ENCODE data around the gene SAMD11.

Gene SAMD11

GRCh38 chr1:917466-918091 lies 6.1 kb upstream of the SAMD11 start:
- DNase-seq (ENCODE audit: low read depth in 2 of 2), result no peak

GRCh38 chr1:918353-918752 lies 5.4 kb upstream of the SAMD11 start:
- DNase-seq (ENCODE audit: low read depth in 2 of 2), result no peak

GRCh38 chr1:918843-919242 lies 4.9 kb upstream of the SAMD11 start:
- no peak for DNase-seq (ENCODE audit: low read depth in 2 of 2)

GRCh38 chr1:919271-919872 lies 4.4 kb upstream of the SAMD11 start:
- DNase-seq (ENCODE audit: low read depth in 2 of 2), result no peak

GRCh38 chr1:920010-920409 lies 3.7 kb upstream of the SAMD11 start:
- DNase-seq (ENCODE audit: low read depth in 2 of 2), result no peak

- no peak for DNase-seq (ENCODE audit: low read depth in 2 of 2)
Measured at GRCh38 chr1:920521-920920, 3.2 kb upstream of the SAMD11 start.

- DNase-seq (ENCODE audit: low read depth in 2 of 2), result no peak
Measured at GRCh38 chr1:921011-921837, 2.5 kb upstream of the SAMD11 start.

- no peak for DNase-seq (ENCODE audit: low read depth in 2 of 2)
Measured at GRCh38 chr1:923991-924655, 400 bp downstream of the SAMD11 start.

GRCh38 chr1:924656-925560 lies 1.2 kb downstream of the SAMD11 start:
- DNase-seq (ENCODE audit: low read depth in 2 of 2), result no peak

- no peak for DNase-seq (ENCODE audit: low read depth in 2 of 2)
Measured at GRCh38 chr1:925561-926421, 2.1 kb downstream of the SAMD11 start.

- DNase-seq (ENCODE audit: low read depth in 2 of 2), result no peak
Measured at GRCh38 chr1:927234-927633, 3.5 kb downstream of the SAMD11 start.

- DNase-seq (ENCODE audit: low read depth in 2 of 2), result no peak
Measured at GRCh38 chr1:927748-928147, 4.0 kb downstream of the SAMD11 start.

- DNase-seq (ENCODE audit: low read depth in 2 of 2), result no peak
Measured at GRCh38 chr1:928825-929661, 5.3 kb downstream of the SAMD11 start.

GRCh38 chr1:929712-930632 lies 6.2 kb downstream of the SAMD11 start:
- no peak for DNase-seq (ENCODE audit: low read depth in 2 of 2)

GRCh38 chr1:930633-931138 lies 7.0 kb downstream of the SAMD11 start:
- no peak for DNase-seq (ENCODE audit: low read depth in 2 of 2)

GRCh38 chr1:931380-932172 lies 7.9 kb downstream of the SAMD11 start:
- DNase-seq (ENCODE audit: low read depth in 2 of 2), result no peak

GRCh38 chr1:932173-932510 lies 8.4 kb downstream of the SAMD11 start:
- DNase-seq (ENCODE audit: low read depth in 2 of 2), result no peak
